Activated B cell treated with CpG ODN at 0.5 μM for 24 hours (primary cell): ENCODE measurements around the gene TRIM68. TPM values are rescaled to one million over a fixed set of nuclear protein-coding genes. Genes with fewer than 3 reads are reported as not detected.

Experiments used
- ATAC-seq: fragments of 200-7000 bp; cut with Tn5 transposase; one replicate; pipeline ENCODE4 v1.10.0; 2021; ENCODE audit warnings: low read depth, mild to moderate bottlenecking, moderate library complexity
- CTCF ChIA-PET: fragments of 350-600 bp; sonication (Branson Sonifier 250); formaldehyde crosslinking; loops from one replicate; lab custom pipeline; 2021; ENCODE audit warnings: antibody characterized with exemption; lab: Charles Lee
- POLR2A ChIA-PET: fragments of 350-600 bp; sonication (Branson Sonifier 250); formaldehyde crosslinking; loops from one replicate; lab custom pipeline; 2021; ENCODE audit warnings: antibody characterized with exemption; lab: Charles Lee
- DNase-seq: peaks from one replicate; pipeline ENCODE4 v3.0.0; 2022
- H3K27ac Mint-ChIP-seq: one replicate; pipeline ENCODE4 v1.8.0; 2020; ENCODE audit warnings: mixed read lengths
- H3K27me3 Mint-ChIP-seq: one replicate; pipeline ENCODE4 v1.8.0; 2021; ENCODE audit warnings: mixed read lengths
- H3K36me3 Mint-ChIP-seq: one replicate; pipeline ENCODE4 v1.8.0; 2021; ENCODE audit warnings: low read depth, mixed read lengths
- H3K4me1 Mint-ChIP-seq: one replicate; pipeline ENCODE4 v1.8.0; 2021; ENCODE audit warnings: mixed read lengths
- H3K4me3 Mint-ChIP-seq: one replicate; pipeline ENCODE4 v1.8.0; 2020; ENCODE audit warnings: mild to moderate bottlenecking, mixed read lengths
- H3K9me3 Mint-ChIP-seq: one replicate; pipeline ENCODE4 v1.8.0; 2020; ENCODE audit warnings: mixed read lengths
- intact Hi-C: fragments of 100-400 bp; cut with micrococcal nuclease; formaldehyde crosslinking; loops from one replicate; pipeline ENCODE4 v1.15.1; 2024
- total RNA-seq: library from RNA; stranded (reverse); gene quantifications from 2 replicates; pipeline ENCODE4 v1.2.3, GENCODE V29; 2022
- TF ChIP-seq, protein P1 (sequence below): fragments of 200-600 bp; IDR thresholded peaks from one replicate; pipeline ENCODE4 v1.8.0; 2022; ENCODE audit warnings: antibody characterized with exemption, mild to moderate bottlenecking

Gene TRIM68
- total RNA-seq, 1 donor from 2014 or later: 16.9 TPM

DNA sequence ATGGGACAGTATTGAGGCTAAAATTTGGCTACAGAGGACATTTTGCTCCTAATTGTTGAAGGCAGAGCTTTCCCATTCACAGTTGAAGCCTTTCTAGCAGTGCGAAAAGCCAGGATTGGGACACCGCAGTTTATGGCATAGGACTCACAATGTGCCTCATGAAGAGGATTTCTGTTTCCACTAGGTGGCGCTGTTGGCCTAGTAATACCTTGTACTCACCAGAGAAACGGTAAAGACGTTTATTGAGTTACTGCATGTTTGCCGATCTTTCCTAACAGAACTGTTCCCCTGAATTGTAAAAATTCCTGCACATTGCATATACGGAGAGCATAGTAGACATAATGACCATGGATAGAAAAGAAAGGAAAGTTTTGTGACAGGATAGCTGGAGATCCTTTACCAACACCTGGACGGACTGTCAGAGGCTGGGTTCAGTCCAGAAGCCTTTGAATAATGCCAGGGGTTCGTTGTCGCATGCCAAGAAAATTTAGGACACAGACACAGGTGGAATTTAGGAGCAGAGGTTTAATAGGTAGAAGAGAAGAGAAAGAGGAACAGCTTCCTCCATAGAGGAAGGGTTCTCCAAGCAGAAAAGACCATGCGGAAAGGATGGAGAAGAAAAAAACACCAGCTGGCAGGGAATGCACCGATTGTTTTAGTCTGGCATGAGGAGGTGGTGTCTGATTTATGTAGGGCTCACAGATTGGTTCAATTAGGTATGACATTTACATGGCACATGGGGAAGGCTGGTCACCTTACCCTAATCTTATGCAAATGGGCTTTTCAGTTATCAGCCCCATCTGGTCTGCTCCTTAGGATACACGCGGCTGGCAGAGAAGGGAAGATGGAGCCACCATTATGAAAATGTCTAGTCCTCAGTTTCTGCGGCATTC, 18.4 kb upstream of the TRIM68 start:
- DNase-seq (no peak), ATAC-seq (no peak)
- Mint-ChIP-seq H3K9me3 (peaks cover 10% of the 10 kb centered on the region), H3K27me3 (peaks cover 36% of the 10 kb centered on the region), H3K27ac (no peak overlapping the region), H3K4me3 (no peak overlapping the region), H3K4me1 (no peaks in the 10 kb centered on the region), H3K36me3 (no peaks in the 10 kb centered on the region)
- TF ChIP-seq, protein P1, sequence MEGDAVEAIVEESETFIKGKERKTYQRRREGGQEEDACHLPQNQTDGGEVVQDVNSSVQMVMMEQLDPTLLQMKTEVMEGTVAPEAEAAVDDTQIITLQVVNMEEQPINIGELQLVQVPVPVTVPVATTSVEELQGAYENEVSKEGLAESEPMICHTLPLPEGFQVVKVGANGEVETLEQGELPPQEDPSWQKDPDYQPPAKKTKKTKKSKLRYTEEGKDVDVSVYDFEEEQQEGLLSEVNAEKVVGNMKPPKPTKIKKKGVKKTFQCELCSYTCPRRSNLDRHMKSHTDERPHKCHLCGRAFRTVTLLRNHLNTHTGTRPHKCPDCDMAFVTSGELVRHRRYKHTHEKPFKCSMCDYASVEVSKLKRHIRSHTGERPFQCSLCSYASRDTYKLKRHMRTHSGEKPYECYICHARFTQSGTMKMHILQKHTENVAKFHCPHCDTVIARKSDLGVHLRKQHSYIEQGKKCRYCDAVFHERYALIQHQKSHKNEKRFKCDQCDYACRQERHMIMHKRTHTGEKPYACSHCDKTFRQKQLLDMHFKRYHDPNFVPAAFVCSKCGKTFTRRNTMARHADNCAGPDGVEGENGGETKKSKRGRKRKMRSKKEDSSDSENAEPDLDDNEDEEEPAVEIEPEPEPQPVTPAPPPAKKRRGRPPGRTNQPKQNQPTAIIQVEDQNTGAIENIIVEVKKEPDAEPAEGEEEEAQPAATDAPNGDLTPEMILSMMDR: no peak
- intact Hi-C loops: loop anchor here (5.0 kb wide), 1 partner anchor 1736 kb away; no protein-coding TSS in a partner anchor
- POLR2A ChIA-PET: interaction anchor here (0.6 kb wide), 1 partner anchor 45 kb away, joined by 3 read pairs; no protein-coding TSS in a partner anchor
- CTCF ChIA-PET: interaction anchor here (2.1 to 2.2 kb wide), 2 partner anchors 10 to 11 kb away, joined by 5 to 9 read pairs; partner anchors contain the start of gene OR51D1

DNA sequence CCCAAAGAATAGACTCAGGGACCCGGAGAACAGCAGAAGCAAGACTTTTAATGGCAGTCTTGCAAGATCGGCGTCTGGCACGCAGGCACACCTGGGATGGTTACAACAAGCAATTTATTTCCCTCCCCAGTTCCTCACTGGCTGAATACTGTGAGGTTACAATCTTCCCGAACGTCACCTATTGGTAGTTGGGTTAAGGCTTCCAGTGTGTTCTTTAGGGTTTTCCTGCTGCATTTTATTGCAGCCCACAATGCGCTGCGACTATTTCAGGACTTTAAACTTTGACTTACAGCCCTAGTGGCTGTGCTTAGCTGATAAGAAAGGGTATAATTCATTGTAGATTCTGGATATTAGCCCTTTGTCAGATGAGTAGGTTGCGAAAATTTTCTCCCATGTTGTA, 11.5 kb upstream of the TRIM68 start:
- intact Hi-C loops: no loop called here
- no peaks in the 10 kb centered on the region for H3K4me1 Mint-ChIP-seq
- ATAC-seq: no peak
- H3K4me3 Mint-ChIP-seq: no peak overlapping the region
- H3K36me3 Mint-ChIP-seq: no peaks in the 10 kb centered on the region
- POLR2A ChIA-PET: no interaction called here
- no peak overlapping the region for H3K27ac Mint-ChIP-seq
- peaks cover 20% of the 10 kb centered on the region for H3K27me3 Mint-ChIP-seq
- CTCF ChIA-PET: no interaction called here
- no peaks in the 10 kb centered on the region for H3K9me3 Mint-ChIP-seq
- TF ChIP-seq, protein P1: no peak
- no peak for DNase-seq

DNA sequence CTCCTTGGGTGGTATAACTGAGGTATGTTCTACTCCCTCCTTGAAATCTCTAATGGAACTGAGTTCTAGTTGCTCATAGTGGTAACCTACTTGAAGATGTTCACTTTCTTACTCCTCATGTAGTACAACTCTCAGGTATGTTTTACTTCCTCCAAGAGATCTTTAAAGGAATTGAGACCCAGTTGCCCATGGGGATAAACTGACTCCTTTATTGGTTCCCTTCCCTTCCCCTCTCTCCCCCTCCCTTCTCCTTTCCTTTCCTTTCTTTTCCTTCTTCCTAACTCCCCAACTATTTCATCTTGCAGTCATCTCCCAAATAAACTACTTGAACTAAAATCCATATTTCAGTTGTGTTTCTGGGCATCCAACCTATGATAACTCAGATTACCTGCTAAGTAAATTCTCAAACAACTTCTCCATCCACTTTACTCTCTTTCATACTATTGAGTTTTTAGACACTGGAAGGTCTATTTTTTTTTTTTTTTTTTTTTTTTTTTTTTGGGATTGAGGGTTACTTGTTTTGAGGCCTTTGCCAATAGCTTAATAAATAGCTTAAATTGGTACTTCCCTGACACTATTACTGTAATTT, 7.9 kb upstream of the TRIM68 start:
- H3K9me3 Mint-ChIP-seq: no peaks in the 10 kb centered on the region
- intact Hi-C loops: no loop called here
- peaks cover 16% of the 10 kb centered on the region for H3K27me3 Mint-ChIP-seq
- DNase-seq: no peak
- H3K36me3 Mint-ChIP-seq: no peaks in the 10 kb centered on the region
- H3K27ac Mint-ChIP-seq: no peak overlapping the region
- ATAC-seq: no peak
- POLR2A ChIA-PET: no interaction called here
- CTCF ChIA-PET: no interaction called here
- no peaks in the 10 kb centered on the region for H3K4me1 Mint-ChIP-seq
- no peak overlapping the region for H3K4me3 Mint-ChIP-seq
- TF ChIP-seq, protein P1: no peak

DNA sequence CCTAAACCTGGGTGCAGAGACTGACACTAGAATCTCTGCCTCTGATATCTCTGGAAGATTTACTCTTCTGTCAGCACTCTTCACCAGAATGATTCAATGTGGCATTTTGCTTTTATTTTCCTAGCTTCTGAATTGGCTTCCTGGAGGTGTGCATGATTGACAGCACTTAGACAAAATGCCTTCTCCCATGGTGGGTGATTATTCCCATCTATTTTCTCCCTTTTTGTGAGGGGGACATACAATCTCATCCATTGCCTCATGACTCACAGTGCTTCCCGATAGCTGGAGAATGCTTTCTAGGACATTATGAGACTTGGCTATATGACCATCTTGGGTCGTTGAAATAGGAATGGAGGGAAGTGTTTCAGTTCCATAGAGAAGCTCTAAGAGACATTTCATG, 4.0 kb upstream of the TRIM68 start:
- ATAC-seq (no peak), DNase-seq (no peak)
- POLR2A ChIA-PET: no interaction called here
- TF ChIP-seq, protein P1: no peak
- peaks cover 9% of the 10 kb centered on the region for H3K27me3 Mint-ChIP-seq
- H3K36me3 Mint-ChIP-seq: peaks cover 6% of the 10 kb centered on the region
- no peak overlapping the region for H3K4me3 Mint-ChIP-seq
- intact Hi-C loops: no loop called here
- H3K4me1 Mint-ChIP-seq: peaks cover 33% of the 10 kb centered on the region
- CTCF ChIA-PET: interaction anchor here (1.6 kb wide), 1 partner anchor 25 kb away, joined by 4 read pairs; the partner anchor contains the start of gene OR51D1
- H3K9me3 Mint-ChIP-seq: no peaks in the 10 kb centered on the region
- H3K27ac Mint-ChIP-seq: no peak overlapping the region
